ENCODE results near the gene GSTA4.

DNA sequence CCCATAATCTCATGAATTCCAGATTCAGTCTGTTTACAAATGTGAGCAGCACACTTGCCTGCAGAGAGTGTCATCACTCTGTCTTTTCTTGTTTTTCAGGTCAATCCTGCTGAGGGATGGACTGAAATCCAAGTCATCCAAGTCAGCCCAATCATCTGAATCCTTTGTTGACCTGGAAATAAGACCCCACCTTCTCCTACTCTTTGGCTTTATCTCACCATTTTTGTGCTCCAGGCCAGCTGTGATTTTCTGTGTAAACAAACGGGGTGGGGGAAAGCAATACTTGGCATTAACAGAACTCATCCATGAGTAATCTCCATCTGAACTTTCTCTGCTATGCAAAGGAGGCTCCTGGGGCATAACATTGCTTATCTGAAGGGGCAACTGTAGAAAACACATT, 16.9 kb upstream of the GSTA4 start:
- TF ChIP-seq, protein P1, sequence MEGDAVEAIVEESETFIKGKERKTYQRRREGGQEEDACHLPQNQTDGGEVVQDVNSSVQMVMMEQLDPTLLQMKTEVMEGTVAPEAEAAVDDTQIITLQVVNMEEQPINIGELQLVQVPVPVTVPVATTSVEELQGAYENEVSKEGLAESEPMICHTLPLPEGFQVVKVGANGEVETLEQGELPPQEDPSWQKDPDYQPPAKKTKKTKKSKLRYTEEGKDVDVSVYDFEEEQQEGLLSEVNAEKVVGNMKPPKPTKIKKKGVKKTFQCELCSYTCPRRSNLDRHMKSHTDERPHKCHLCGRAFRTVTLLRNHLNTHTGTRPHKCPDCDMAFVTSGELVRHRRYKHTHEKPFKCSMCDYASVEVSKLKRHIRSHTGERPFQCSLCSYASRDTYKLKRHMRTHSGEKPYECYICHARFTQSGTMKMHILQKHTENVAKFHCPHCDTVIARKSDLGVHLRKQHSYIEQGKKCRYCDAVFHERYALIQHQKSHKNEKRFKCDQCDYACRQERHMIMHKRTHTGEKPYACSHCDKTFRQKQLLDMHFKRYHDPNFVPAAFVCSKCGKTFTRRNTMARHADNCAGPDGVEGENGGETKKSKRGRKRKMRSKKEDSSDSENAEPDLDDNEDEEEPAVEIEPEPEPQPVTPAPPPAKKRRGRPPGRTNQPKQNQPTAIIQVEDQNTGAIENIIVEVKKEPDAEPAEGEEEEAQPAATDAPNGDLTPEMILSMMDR (IDR thresholded peaks at IDR 0.05; ENCODE audit: low read depth, low read length, poor library complexity, severe bottlenecking) = no peak
- no peak for TF ChIP-seq EZH2phosphoT487 (IDR thresholded peaks at IDR 0.05; ENCODE audit: borderline replicate concordance, low read length)

All from DOHH2 (cell line).